ENCODE data around the gene AK8. TPM values are rescaled to one million over a fixed set of nuclear protein-coding genes. Genes with fewer than 3 reads are reported as not detected.

The AK8 gene
- polyA plus RNA-seq, 1 of the 3 experiments (the other 2 are of a cell fraction) = 0.77 TPM

- Histone ChIP-seq H3K9me2 (no peaks in the 10 kb centered on the region), H3F3A (replicated peaks; ENCODE audit: insufficient read depth) (no peaks in the 10 kb centered on the region), H3K79me2 (ENCODE audit: insufficient read depth) (no peaks in the 10 kb centered on the region), H3K36me3 (replicated peaks in 1 of 2; ENCODE audit: control insufficient read depth in 1 of 2, insufficient read depth in 2 of 2, low read length in 1 of 2) (no peaks in the 10 kb centered on the region), H3K9me3 (no peaks in the 10 kb centered on the region), H3K4me1 (ENCODE audit: control insufficient read depth in 1 of 2, insufficient read depth in 2 of 2, low read depth in 1 of 2, low read length in 1 of 2) (peaks cover 0 to 29% of the 10 kb centered on the region in 2 experiments; a peak in 2 of 4 replicates), H2AFZ (ENCODE audit: low read depth) (no peak overlapping the region), H3K4me3 (ENCODE audit: low read depth in 2 of 2, low read length in 1 of 2) (no peak overlapping the region), H3K4me2 (no peak overlapping the region), H3K27ac (ENCODE audit: low read depth in 2 of 2, low read length in 1 of 2) (peak overlapping the region in 1 of 2 experiments; percentile 89; a peak in 2 of 4 replicates), H3K27me3 (ENCODE audit: insufficient read depth) (no peaks in the 10 kb centered on the region; the same call in 1 of the 2 replicates), H3K9ac (no peak overlapping the region), H4K20me1 (ENCODE audit: insufficient read depth) (no peaks in the 10 kb centered on the region)
- ChIA-PET POLR2A (interaction anchor here (1.2 to 3.1 kb wide), 2 partner anchors 50 to 129 kb away, joined by 6 to 32 read pairs; partner anchors contain the start of genes DDX31 and GTF3C4), CTCF (interaction anchor here (0.6 to 2.9 kb wide), 60 partner anchors 7 to 632 kb away, joined by 3 to 37 read pairs (median 5); partner anchors contain the start of genes BARHL1, CFAP77, DDX31 and GTF3C4)
- WGBS (ENCODE audit: low lambda C conversion rate) = 55% methylated on average over 19 of the region's 27 CpGs
- DNase-seq = peak; percentile 89
- TF ChIP-seq MEF2A (IDR thresholded peaks at IDR 0.05; ENCODE audit: borderline replicate concordance, low read depth) (no peak), SIN3A (IDR thresholded peaks at IDR 0.05; ENCODE audit: borderline replicate concordance, low read depth, low read length) (no peak), SMC3 (IDR thresholded peaks at IDR 0.05; ENCODE audit: low read depth, low read length) (peak; percentile 36; the same call in 1 of the 2 replicates), IRF3 (IDR thresholded peaks at IDR 0.05; ENCODE audit: low read depth, low read length) (no peak), USF1 (IDR thresholded peaks at IDR 0.05; ENCODE audit: borderline replicate concordance, low read depth) (no peak), JUND (IDR thresholded peaks at IDR 0.05) (no peak), MXI1 (IDR thresholded peaks at IDR 0.05; ENCODE audit: low read depth, low read length) (peak; percentile 90; the same call in 1 of the 2 replicates), RAD21 (IDR thresholded peaks at IDR 0.05; ENCODE audit: low read length) (peak; percentile 65), FOXJ3 (CRISPR knock-in tag; IDR thresholded peaks at IDR 0.05) (peak; percentile 90; the same call in 1 of the 2 replicates), GABPA (IDR thresholded peaks at IDR 0.05; ENCODE audit: low read depth) (no peak), RCOR1 (IDR thresholded peaks at IDR 0.05; ENCODE audit: low read length) (peak; percentile 81; the same call in 1 of the 2 replicates), MAX (IDR thresholded peaks at IDR 0.05; ENCODE audit: low read depth) (no peak), EZH2phosphoT487 (IDR thresholded peaks at IDR 0.05; ENCODE audit: borderline replicate concordance, low read depth) (no peak), REST (IDR thresholded peaks at IDR 0.05; ENCODE audit: low read depth, low read length) (no peak), TAF1 (IDR thresholded peaks at IDR 0.05; ENCODE audit: borderline replicate concordance, low read depth, low read length) (no peak), TEAD4 (IDR thresholded peaks at IDR 0.05; ENCODE audit: borderline replicate concordance, insufficient read depth) (no peak), USF2 (IDR thresholded peaks at IDR 0.05; ENCODE audit: borderline replicate concordance, low read depth, low read length) (no peak), PBX3 (IDR thresholded peaks at IDR 0.05) (no peak), RFX5 (IDR thresholded peaks at IDR 0.05; ENCODE audit: low read length) (no peak), ELF1 (IDR thresholded peaks at IDR 0.05) (no peak), ZBTB33 (IDR thresholded peaks at IDR 0.05; ENCODE audit: borderline replicate concordance, low read depth) (no peak)
Observed at GRCh38 chr9:132798817-132799790, 79.0 kb downstream of the AK8 start.
